ENCODE results near the gene TMEM238L. TPM values are rescaled to one million over a fixed set of nuclear protein-coding genes. Genes with fewer than 3 reads are reported as not detected.

Gene TMEM238L
- total and polyA plus RNA-seq, 9 of the 15 experiments (the other 6 are each of a cell fraction or from before 2014, with no cell fraction given) = not detected

- TF ChIP-seq, protein P1, sequence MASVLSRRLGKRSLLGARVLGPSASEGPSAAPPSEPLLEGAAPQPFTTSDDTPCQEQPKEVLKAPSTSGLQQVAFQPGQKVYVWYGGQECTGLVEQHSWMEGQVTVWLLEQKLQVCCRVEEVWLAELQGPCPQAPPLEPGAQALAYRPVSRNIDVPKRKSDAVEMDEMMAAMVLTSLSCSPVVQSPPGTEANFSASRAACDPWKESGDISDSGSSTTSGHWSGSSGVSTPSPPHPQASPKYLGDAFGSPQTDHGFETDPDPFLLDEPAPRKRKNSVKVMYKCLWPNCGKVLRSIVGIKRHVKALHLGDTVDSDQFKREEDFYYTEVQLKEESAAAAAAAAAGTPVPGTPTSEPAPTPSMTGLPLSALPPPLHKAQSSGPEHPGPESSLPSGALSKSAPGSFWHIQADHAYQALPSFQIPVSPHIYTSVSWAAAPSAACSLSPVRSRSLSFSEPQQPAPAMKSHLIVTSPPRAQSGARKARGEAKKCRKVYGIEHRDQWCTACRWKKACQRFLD (CRISPR knock-in tag; IDR thresholded peaks at IDR 0.05) = no peak
- no peak for TF ChIP-seq MECOM (CRISPR knock-in tag; IDR thresholded peaks at IDR 0.05)
- no peak for TF ChIP-seq ZNF507 (tag; conservative IDR thresholded peaks at IDR 0.05)
- TF ChIP-seq ZNF217 (CRISPR knock-in tag; IDR thresholded peaks at IDR 0.05) = no peak
Observed at GRCh38 chr17:10790491-10791401, 13.2 kb downstream of the TMEM238L start (continued).

DNA sequence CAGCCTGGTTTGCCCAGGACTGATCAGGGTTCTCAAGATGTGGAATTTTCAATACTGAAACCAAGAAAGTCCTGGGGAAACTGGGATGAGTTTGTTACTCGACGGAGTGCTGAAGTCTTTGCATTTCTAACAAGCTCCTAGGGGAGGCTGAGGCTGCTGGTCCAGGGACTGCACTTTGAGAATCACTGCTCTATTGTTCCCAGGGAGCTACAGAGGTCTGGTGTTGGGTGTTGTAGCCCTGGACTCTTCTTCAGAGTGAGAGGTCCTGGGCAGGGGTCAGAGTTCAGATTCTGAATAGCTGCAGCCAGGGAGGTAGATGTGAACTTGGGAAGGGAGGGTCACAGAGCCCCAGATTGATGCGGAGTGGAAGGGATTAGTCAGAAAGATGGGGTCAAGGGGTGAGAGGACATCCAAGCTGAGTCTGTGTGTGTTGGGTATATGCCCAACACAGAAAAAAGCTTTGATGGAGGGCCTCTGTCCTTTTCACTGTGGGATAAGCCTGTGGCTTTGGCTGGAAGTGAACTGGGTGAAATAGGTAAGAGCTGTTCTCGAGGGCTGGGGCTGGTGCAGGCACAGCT is 14.1 kb downstream of the TMEM238L start:
- intact Hi-C loops (cut with micrococcal nuclease) = no loop called here
- ChIA-PET CTCF (ENCODE audit: low intra/inter-chr PET ratio) (no interaction called here), POLR2A (no interaction called here)
- no TSS peak for BruUV-seq (replicated peaks)
- H2AFZ ChIP-seq (ENCODE audit: low read depth, low read length) = no peak overlapping the region
- no peak overlapping the region for H3K9ac ChIP-seq (ENCODE audit: insufficient read depth in 1 of 2, low read depth in 2 of 2, low read length in 2 of 2)
- no peaks in the 10 kb centered on the region for H3K9me1 ChIP-seq (ENCODE audit: control insufficient read depth, insufficient read depth, low read length)
- in situ Hi-C loops (cut with MboI) = no loop called here
- no peak for DNase-seq (ENCODE audit: extremely low read depth in 1 of 4, low spot score in 3 of 4)
- H3K4me2 ChIP-seq (ENCODE audit: insufficient read depth, low read length) = no peak overlapping the region
- H3K9me3 ChIP-seq (replicated peaks; ENCODE audit: control insufficient read depth, insufficient read depth, low read depth, low read length) = no peaks in the 10 kb centered on the region
- no peaks in the 10 kb centered on the region for H3K36me3 ChIP-seq (ENCODE audit: control insufficient read depth, insufficient read depth, low read length)
- H3K27me3 ChIP-seq (ENCODE audit: control insufficient read depth in 2 of 2, insufficient read depth in 2 of 2, low read length in 2 of 2) = peaks cover 0 to 12% of the 10 kb centered on the region in 2 experiments; a peak in 2 of 5 replicates
- FAIRE-seq = no peak
- no peaks in the 10 kb centered on the region for H4K20me1 ChIP-seq (replicated peaks; ENCODE audit: control insufficient read depth, insufficient read depth, low read length)
- no peak overlapping the region for H3K4me3 ChIP-seq
- TF ChIP-seq SMARCE1 (IDR thresholded peaks at IDR 0.05) = no peak
- TF ChIP-seq TEAD4 (IDR thresholded peaks at IDR 0.05; ENCODE audit: low read length) = no peak
- no peak for TF ChIP-seq TEAD4 (CRISPR knock-in tag; IDR thresholded peaks at IDR 0.05; ENCODE audit: borderline replicate concordance)
- TF ChIP-seq CXXC5 (CRISPR knock-in tag; IDR thresholded peaks at IDR 0.05) = no peak
- TF ChIP-seq SMARCB1 (IDR thresholded peaks at IDR 0.05; ENCODE audit: insufficient read length, low read depth) = no peak
- no peak for TF ChIP-seq PRPF4 (IDR thresholded peaks at IDR 0.05; ENCODE audit: insufficient read depth, low read depth, low read length, poor library complexity, severe bottlenecking)
- TF ChIP-seq FUS (optimal IDR thresholded peaks at IDR 0.05; ENCODE audit: low read depth, low read length) = no peak
- no peak for TF ChIP-seq NFIC (IDR thresholded peaks at IDR 0.05)
- no peak for TF ChIP-seq ZNF174 (CRISPR knock-in tag; IDR thresholded peaks at IDR 0.05)
- TF ChIP-seq, protein P2, sequence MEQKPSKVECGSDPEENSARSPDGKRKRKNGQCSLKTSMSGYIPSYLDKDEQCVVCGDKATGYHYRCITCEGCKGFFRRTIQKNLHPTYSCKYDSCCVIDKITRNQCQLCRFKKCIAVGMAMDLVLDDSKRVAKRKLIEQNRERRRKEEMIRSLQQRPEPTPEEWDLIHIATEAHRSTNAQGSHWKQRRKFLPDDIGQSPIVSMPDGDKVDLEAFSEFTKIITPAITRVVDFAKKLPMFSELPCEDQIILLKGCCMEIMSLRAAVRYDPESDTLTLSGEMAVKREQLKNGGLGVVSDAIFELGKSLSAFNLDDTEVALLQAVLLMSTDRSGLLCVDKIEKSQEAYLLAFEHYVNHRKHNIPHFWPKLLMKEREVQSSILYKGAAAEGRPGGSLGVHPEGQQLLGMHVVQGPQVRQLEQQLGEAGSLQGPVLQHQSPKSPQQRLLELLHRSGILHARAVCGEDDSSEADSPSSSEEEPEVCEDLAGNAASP (IDR thresholded peaks at IDR 0.05) = no peak
- TF ChIP-seq BHLHE40 (IDR thresholded peaks at IDR 0.05; ENCODE audit: low read length) = no peak
- TF ChIP-seq ILK (tag; IDR thresholded peaks at IDR 0.05; ENCODE audit: borderline replicate concordance, low read depth) = no peak
- no peak for TF ChIP-seq ARID1B (IDR thresholded peaks at IDR 0.05)
- H3K27ac ChIP-seq (ENCODE audit: extremely low read depth, low read depth, low read length) = no peak overlapping the region
- WGBS (ENCODE audit: insufficient coverage, low coverage, missing lambda C conversion rate) = 7% methylated on average over 3 of the region's 4 CpGs
- ATAC-seq = no peak
- no peaks in the 10 kb centered on the region; a peak in 1 of 5 replicates for H3K4me1 ChIP-seq (replicated peaks in 1 of 2; ENCODE audit: control insufficient read depth in 2 of 2, insufficient read depth in 2 of 2, low read length in 2 of 2)
- H3K79me2 ChIP-seq (ENCODE audit: control insufficient read depth, insufficient read depth, low read length) = no peaks in the 10 kb centered on the region

Data from K562 (cell line).